NCI-H128 (cell line): ENCODE results near the gene PDC.
"Not testable (repeated sequence)": the region's sequence is repeated elsewhere in the genome, so short reads cannot be mapped to it uniquely, and the experiment has no call there.

Experiments
- DNase-seq: peaks from one replicate; lab custom pipeline; 2025; ENCODE audit not compliant: unreplicated experiment; lab: John Stamatoyannopoulos, UW

PDC gene

GRCh38 chr1:186403632-186404031, 57.3 kb downstream of the PDC start:
- no peak for DNase-seq

GRCh38 chr1:186401446-186401845, 59.5 kb downstream of the PDC start:
- not testable (repeated sequence) for DNase-seq
